Lower leg skin (tissue), 3 donors: Measurements from ENCODE around the gene KIF26B.

Experiments used
- POLR2A ChIP-seq, 2 donors: fragments of 450-650 bp; IDR thresholded peaks; one replicate each; pipeline ENCODE4 v1.6.1; 2016 to 2017; ENCODE audit warnings: antibody characterized with exemption in 2 of 2, mild to moderate bottlenecking in 1 of 2, moderate library complexity in 1 of 2
- TF ChIP-seq, protein P1 (sequence below), 3 donors: fragments of 450-650 bp; IDR thresholded peaks; one replicate each; pipeline ENCODE4 v1.5.1; 2016; ENCODE audit warnings: antibody characterized with exemption in 3 of 3, mild to moderate bottlenecking in 3 of 3, moderate library complexity in 2 of 3

- TF ChIP-seq, protein P1, sequence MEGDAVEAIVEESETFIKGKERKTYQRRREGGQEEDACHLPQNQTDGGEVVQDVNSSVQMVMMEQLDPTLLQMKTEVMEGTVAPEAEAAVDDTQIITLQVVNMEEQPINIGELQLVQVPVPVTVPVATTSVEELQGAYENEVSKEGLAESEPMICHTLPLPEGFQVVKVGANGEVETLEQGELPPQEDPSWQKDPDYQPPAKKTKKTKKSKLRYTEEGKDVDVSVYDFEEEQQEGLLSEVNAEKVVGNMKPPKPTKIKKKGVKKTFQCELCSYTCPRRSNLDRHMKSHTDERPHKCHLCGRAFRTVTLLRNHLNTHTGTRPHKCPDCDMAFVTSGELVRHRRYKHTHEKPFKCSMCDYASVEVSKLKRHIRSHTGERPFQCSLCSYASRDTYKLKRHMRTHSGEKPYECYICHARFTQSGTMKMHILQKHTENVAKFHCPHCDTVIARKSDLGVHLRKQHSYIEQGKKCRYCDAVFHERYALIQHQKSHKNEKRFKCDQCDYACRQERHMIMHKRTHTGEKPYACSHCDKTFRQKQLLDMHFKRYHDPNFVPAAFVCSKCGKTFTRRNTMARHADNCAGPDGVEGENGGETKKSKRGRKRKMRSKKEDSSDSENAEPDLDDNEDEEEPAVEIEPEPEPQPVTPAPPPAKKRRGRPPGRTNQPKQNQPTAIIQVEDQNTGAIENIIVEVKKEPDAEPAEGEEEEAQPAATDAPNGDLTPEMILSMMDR (IDR thresholded peaks at IDR 0.05) = no peak
- TF ChIP-seq POLR2A (IDR thresholded peaks at IDR 0.05) = no peak
These were observed 540.4 kb downstream of the KIF26B start for GRCh38 chr1:245695211-245695610.
